DND-41 (cell line): ENCODE measurements around the gene TAP2.

Experiments used
- EZH2 ChIP-seq: IDR thresholded peaks from 3 replicates; pipeline ENCODE4 v1.6.1; 2012; ENCODE audit warnings: borderline replicate concordance, low read depth, mild to moderate bottlenecking, moderate library complexity, low read length, inconsistent platforms; ENCODE audit not compliant: severe bottlenecking
- TF ChIP-seq, protein P1 (sequence below): IDR thresholded peaks from 2 replicates; pipeline ENCODE4 v1.5.1; 2012; ENCODE audit warnings: borderline replicate concordance, low read length, moderate library complexity, mild to moderate bottlenecking; ENCODE audit not compliant: poor library complexity, severe bottlenecking; ENCODE audit errors: extremely low read depth

DNA sequence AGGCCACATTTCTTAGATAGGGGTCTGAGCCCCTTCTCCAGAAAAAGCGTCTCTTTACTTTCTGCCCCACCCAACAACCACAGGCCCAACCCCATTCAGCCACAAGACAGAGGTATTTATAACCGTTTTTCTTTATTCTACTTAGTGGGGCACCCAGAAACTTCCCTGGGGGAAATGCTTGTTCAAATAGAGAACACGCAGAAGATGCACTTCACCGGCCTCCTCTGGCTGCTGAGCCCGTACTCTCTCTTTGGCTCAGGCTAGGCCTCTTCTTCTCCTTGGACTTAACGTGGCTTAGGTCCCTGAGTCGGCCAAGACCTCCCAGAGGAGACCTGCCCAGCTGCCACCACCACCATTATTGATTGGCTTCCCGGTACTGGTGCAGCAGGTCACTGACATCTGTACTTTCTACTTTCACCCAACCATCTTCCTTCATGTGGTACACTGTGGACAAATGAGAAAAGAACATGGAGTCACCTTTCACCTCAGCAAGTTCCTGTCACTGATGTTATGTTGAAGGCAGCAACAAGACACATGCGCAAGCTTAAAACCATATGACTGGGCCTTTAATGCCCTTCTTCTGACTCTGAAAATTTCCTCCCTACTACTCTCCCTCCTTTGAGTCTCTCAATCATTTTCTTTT lies 2.2 kb upstream of the TAP2 start:
- TF ChIP-seq, protein P1, sequence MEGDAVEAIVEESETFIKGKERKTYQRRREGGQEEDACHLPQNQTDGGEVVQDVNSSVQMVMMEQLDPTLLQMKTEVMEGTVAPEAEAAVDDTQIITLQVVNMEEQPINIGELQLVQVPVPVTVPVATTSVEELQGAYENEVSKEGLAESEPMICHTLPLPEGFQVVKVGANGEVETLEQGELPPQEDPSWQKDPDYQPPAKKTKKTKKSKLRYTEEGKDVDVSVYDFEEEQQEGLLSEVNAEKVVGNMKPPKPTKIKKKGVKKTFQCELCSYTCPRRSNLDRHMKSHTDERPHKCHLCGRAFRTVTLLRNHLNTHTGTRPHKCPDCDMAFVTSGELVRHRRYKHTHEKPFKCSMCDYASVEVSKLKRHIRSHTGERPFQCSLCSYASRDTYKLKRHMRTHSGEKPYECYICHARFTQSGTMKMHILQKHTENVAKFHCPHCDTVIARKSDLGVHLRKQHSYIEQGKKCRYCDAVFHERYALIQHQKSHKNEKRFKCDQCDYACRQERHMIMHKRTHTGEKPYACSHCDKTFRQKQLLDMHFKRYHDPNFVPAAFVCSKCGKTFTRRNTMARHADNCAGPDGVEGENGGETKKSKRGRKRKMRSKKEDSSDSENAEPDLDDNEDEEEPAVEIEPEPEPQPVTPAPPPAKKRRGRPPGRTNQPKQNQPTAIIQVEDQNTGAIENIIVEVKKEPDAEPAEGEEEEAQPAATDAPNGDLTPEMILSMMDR: no peak
- TF ChIP-seq EZH2: no peak
